ENCODE data around the gene XPNPEP1. TPM values are rescaled to one million over a fixed set of nuclear protein-coding genes. Genes with fewer than 3 reads are reported as not detected.
A peak's percentile ranks its signal among the peaks of the same experiment; 100 is the strongest.

Gene XPNPEP1
- total RNA-seq, 1 experiment from 2014 or later: 71.3 TPM

GRCh38 chr10:109887243-109887642 lies 36.1 kb downstream of the XPNPEP1 start:
- no peak overlapping the region for H3T11ph ChIP-seq (ENCODE audit: low read length)
- no peaks in the 10 kb centered on the region for H3K79me1 ChIP-seq (ENCODE audit: insufficient read depth, low read depth, low read length, poor library complexity, severe bottlenecking)
- H4K20me1 ChIP-seq (ENCODE audit: control insufficient read depth, insufficient read depth, insufficient read length): no peaks in the 10 kb centered on the region
- no peak overlapping the region for H4K5ac ChIP-seq (ENCODE audit: insufficient read length, low read depth, low read length)
- no peak overlapping the region for H2BK12ac ChIP-seq (ENCODE audit: insufficient read length, low read depth, low read length)
- H3K56ac ChIP-seq (ENCODE audit: insufficient read length, low read depth, low read length): no peak overlapping the region
- no peak overlapping the region for H2AK5ac ChIP-seq (ENCODE audit: insufficient read length, low read length)
- H3K9me3 ChIP-seq (ENCODE audit: control insufficient read depth, low read depth, low read length): no peaks in the 10 kb centered on the region
- H4K91ac ChIP-seq (ENCODE audit: insufficient read length, low read depth, low read length): no peak overlapping the region
- Mint-ChIP-seq H3K27ac (peak overlapping the region in 1 of 3 experiments; percentile 34; a peak in 1 of 7 replicates), H3K36me3 (ENCODE audit: insufficient read depth in 1 of 3, low read depth in 3 of 3) (peaks cover 21 to 68% (median 45%) of the 10 kb centered on the region in 3 experiments; a peak in 6 of 7 replicates), H3K9me3 (no peaks in the 10 kb centered on the region), H3K4me1 (peaks cover 22 to 25% of the 10 kb centered on the region in 2 experiments), H3K4me3 (no peak overlapping the region), H3K27me3 (ENCODE audit: low read depth) (no peaks in the 10 kb centered on the region)
- H3K79me2 ChIP-seq (ENCODE audit: insufficient read depth, low read length): no peaks in the 10 kb centered on the region
- H2BK20ac ChIP-seq (ENCODE audit: low read depth, low read length, poor library complexity, severe bottlenecking): no peak overlapping the region
- H3K4ac ChIP-seq (ENCODE audit: low read depth, low read length): no peak overlapping the region
- H2AFZ ChIP-seq (ENCODE audit: low read length): no peak overlapping the region
- H3K14ac ChIP-seq (ENCODE audit: insufficient read depth, low read length): no peak overlapping the region
- WGBS (ENCODE audit: extremely low coverage, insufficient read length, low lambda C conversion rate): no CpG with 5 or more reads among the region's 5 CpGs
- no peaks in the 10 kb centered on the region for H3K27me3 ChIP-seq (ENCODE audit: insufficient read depth, low read length)
- H3K23ac ChIP-seq (ENCODE audit: insufficient read length, low read depth, low read length): no peak overlapping the region
- no peak for TF ChIP-seq CTCF (conservative IDR thresholded peaks at IDR 0.05)
- no peak overlapping the region for H3K27ac ChIP-seq (ENCODE audit: insufficient read length, low read depth, low read length)
- H3K18ac ChIP-seq (ENCODE audit: insufficient read length, low read depth, low read length): no peak overlapping the region
- no peak overlapping the region for H2BK15ac ChIP-seq (ENCODE audit: low read depth, low read length)
- DNase-seq: peak; percentile 17
- H2BK120ac ChIP-seq (ENCODE audit: low read depth, low read length, poor library complexity, severe bottlenecking): no peak overlapping the region
- H4K8ac ChIP-seq (replicated peaks; ENCODE audit: insufficient read length, low read depth, low read length): no peak overlapping the region
- H3K9ac ChIP-seq (ENCODE audit: extremely low read depth, insufficient read length, low read length): no peak overlapping the region
- H3K4me1 ChIP-seq (ENCODE audit: insufficient read depth, low read length): no peaks in the 10 kb centered on the region
- no peak overlapping the region for H2BK5ac ChIP-seq (ENCODE audit: insufficient read length, low read length)
- no peak overlapping the region for H3K4me2 ChIP-seq (ENCODE audit: insufficient read depth, insufficient read length, low read length)
- H3K23me2 ChIP-seq (ENCODE audit: insufficient read length, low read depth, low read length, poor library complexity, severe bottlenecking): no peaks in the 10 kb centered on the region

All from H9 (cell line).